HG02840 (cell line): ENCODE measurements around the gene FGF4.
"Not testable (repeated sequence)": the region's sequence is repeated elsewhere in the genome, so short reads cannot be mapped to it uniquely, and the experiment has no call there.

Experiments used
- ATAC-seq: cut with Tn5 transposase; IDR thresholded peaks from one replicate; pipeline ENCODE4 v1.9.1; 2021; ENCODE audit warnings: mild to moderate bottlenecking, moderate library complexity, moderate number of reproducible peaks; ENCODE audit not compliant: unreplicated experiment, low FRiP score

FGF4 gene

DNA sequence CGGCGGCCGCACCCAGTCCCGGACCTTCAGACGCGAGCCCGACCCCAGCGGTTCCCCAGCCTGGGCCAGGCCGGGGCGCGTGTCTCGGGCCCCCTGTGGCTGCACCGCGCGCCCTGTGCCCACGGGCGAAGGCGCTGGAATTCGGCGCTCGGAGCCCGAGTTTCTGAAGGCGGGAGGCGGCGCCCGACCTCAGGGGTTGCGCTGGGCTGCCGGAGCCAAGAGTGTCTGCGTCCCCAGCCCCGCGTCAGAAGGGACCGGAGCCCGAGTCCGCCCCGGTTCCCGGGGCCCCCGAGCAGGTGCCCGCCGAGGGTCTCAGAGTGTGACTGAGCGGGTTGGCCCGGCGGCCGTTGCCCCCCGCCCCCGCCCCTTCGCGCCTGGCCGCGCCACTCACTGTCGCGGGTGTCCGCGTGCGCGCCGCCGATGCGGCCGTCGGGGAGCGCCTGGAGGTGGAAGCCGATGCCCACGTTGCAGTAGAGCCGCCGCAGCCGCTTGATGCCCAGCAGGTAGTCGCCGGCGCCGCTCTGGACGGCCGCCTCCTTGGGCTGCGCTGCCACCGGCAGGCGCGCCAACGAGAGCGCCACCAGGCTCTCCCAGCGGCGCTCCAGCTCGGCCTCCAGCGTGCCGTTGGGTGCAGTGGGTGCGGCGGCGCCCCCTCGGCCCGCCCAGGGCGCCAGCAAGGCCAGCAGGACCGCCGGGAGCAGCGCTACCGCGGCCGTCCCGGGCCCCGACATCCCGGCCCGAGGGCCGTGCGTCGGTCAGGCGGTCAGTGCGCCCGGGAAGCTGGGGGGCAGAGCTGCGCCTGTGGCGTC, 583 bp downstream of the FGF4 start:
- no peak for ATAC-seq

DNA sequence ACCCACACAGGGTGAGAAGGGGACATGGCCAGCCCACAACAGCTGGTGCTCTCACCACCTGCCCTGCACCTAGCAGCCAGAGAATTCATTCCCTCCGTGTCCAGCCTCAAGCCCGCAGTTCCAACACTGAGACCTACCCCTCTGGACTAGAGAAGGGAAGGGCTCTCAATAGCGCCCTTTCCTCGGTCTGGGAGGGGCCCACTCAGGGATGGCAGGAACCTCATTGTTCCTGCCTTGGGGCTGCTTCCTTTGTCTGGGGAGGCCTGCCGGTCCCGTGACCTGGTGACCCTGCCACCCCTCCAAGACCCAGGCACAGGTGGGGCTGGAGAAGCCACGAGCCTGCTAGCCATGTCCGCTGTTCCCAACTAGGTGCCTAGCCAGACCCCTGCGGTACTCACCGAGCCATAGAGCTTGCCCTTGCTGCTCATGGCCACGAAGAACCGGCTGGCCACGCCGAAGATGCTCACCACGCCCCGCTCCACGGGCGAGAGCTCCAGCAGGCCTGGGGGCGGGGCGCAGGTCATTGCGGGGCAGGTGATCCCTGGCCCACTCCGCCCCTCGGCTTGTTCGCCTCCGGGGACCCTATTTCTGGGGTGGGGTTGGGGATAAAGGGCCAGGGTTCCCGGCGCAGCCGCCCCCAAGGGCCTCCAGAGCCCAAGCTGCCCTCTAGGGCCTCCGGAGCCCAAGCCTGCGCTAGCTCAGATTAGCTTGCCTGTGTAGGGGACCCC, 1.4 kb downstream of the FGF4 start:
- ATAC-seq, result no peak

DNA sequence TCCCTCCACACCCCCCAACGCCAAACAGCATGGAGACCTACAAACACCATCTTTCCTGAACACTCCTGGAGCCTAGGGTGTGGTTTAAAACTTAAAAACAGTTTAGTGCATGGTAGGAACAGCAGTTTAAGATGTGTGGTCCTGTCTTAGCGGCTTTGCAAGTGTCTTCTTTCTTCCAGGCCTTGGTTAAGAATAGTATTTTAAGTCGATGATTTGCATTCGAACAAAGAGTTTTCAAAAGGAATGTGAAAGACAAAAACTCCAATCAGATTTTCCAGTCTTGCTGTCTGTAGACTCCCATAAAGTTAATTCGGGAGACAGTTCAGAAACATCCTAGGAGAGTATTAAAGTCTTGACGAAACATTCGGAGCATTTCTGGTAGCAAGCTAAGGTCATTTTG, 3.7 kb downstream of the FGF4 start:
- no peak for ATAC-seq

DNA sequence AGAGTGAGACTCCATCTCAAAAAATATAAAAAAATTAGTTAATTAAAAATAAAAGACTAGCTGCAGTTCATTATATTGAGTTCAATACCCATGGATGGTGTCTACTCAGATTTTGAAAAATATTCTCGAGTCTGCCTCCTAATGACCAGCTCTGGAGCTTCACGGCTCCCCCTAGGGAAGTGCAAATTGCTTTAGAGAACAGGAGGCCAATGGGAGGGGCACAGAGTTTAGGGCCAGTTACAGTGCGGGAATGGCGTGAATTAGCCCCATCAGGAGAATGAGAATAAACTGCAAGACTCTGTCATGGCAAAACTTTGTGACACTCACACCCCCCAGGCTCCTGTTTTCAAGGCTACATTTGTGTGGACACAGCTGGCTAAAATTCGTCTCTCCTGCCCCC, 4.6 kb downstream of the FGF4 start:
- ATAC-seq, result no peak

DNA sequence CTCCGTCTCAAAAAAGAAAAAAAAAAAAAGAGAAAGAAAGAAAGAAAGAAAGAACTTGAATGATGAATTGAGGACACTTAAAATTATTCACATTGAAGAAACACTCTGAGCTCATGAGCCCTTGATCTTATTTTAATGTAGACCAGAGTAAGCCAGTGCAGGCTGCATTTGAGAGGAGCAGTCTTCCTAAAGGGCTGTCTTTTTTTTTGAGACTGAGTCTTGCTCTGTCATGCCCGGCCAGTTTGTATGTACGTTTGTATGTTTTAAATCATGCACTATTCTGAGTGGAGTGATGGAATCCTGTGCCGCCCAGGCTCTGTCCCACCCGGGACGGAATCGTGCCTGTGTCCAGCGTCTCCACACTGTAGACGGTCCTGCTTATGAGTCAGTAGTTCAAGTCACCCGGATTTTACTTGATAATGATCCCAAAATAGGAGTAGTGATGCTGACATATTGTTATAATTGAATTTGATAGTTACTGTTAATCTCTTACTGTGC, 9.6 kb downstream of the FGF4 start:
- no peak for ATAC-seq

DNA sequence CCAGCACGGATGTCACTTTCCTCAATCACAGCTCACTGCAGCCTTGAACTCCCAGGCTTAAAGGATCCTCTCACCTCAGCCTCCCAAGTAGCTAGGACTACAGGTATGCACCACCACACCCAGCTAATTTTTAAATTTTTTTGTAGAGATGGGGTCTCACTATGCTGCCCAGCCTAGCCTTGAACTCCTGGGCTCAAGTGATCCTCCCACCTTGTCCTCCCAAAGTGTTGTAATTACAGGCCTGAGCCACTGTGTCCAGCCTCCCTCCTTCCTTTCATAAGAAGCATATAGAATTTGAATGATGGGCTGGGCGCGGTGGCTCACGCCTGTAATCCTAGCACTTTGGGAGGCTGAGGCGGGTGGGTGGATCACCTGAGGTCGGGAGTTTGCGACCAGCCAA, 10.2 kb downstream of the FGF4 start:
- ATAC-seq, result not testable (repeated sequence)

DNA sequence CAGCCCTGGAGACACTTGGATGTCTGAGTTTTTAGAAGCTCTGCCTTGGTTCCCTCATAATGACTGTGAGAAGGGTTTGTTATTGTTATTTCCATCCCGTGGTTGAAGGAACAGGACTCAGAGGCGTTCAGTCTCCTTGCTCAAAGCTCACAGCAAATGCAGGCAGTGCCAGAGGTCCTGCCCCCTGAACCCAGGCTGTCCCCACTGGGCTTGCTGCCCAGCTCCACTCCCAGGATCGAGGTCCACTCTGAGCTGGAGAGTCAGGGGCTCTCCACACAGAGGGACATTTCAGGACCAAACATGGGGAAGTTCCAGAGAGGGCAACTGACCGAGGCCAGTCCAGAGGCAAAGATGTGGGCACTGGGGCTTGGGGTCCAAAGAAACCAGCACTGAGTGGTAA, 14.8 kb downstream of the FGF4 start:
- no peak for ATAC-seq

DNA sequence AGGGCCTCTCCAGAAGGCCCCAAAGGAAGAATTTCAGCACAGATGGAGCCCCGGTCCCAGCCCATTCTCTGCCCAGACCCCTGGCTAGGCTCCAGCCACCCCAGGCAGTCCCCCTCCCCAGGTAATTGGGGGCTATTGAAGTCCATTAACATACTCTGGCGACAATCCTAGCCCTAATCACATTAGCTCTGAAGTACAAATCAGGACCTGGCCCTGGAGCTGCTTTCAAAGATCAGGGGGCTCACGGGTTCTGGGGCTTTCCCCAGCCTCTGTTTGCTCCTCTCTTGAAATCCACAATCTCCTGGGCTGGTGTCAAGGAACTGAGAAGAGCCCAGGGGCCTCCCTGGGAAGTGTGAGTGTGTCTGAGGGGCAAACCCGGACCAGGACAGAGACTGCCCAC, 22.3 kb downstream of the FGF4 start:
- no peak for ATAC-seq

DNA sequence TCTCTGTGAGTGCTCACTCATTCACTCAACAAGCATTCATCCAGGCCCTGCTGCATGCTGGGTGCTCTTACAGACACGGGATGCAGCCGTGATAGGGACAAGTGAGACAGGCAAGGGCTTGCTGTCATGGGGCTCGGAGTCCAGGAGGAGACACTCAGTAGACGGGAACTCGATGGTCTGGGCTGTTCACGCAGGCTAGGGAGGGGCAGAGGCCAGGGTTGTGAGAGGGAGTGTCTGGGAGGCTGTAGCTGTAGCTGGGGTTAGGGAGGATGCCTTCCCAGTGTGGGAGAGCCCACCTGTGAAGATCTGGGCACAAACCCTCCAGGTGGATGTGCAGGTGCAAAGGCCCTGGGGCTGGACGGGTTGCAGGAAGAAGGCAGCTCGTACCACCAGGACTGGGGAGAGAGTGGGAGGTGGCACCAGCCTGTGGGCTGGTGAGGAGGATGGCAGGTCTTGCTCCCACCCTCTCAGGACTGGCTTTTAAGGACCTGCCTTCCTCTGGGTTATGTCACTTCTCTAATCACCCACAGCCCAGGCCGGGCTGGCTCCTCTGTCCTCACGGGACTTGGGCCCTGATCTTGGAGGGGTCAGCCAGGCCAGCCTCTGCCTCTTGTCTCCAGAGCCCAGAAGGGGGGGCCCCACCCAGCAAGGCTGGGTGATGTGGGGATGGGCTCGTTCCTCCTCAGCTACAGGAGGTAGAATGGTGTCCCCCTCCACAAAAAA, 24.1 kb downstream of the FGF4 start:
- no peak for ATAC-seq

DNA sequence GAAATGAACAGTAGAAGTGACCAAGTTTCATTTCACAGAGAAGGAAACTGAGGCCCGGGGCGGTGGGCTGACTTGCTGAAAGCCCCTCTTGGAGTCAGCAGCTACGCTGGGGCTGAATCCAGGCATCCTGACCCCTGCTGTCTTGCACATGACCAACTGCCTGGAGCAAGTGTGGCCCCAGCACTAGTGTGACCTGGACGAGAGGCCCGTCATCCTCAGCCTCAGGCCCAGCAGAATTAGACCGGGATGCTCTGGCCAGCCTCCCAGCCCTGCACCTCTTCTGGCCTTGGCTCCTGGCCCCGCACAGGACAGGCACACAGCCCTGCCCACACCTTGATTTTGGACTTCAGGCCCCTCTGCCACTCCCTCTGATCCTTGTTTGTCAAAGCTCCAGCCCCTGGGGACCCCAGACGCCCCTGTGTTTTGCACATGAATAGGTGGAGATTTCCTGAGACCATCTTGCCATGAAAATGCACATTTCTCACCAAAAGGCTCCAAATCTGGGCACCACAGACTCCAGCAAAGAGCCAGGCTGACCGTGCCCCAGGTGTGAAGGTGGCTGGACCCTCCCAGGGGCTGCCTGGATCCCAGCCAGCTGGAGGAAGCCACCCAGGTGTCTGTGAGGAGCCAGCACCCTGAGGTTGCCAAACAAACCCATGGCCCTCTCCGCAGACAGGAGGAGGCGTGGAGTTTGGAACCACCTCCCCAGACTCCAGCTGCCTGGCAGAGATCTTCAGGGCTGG, 24.9 kb downstream of the FGF4 start:
- no peak for ATAC-seq

DNA sequence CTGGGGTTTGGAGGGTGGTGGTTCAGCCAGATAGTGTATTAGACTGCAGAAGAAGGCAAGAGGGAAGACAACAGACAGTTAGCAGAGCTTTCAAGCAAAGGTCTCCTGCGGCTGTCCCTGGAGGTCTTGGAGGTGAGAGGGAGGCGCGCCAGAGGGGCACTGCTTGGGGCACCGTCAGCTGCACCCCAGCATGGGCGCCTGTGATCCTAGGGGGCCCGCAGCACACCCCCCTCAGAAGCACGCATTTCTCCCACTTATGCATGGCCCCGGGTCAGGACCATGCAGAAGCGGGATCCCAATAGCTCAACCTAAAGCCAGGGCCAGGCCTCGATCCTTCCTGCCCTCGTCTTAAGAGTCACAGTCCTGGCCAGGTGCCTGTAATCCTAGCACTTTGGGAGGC, 26.5 kb downstream of the FGF4 start:
- no peak for ATAC-seq

DNA sequence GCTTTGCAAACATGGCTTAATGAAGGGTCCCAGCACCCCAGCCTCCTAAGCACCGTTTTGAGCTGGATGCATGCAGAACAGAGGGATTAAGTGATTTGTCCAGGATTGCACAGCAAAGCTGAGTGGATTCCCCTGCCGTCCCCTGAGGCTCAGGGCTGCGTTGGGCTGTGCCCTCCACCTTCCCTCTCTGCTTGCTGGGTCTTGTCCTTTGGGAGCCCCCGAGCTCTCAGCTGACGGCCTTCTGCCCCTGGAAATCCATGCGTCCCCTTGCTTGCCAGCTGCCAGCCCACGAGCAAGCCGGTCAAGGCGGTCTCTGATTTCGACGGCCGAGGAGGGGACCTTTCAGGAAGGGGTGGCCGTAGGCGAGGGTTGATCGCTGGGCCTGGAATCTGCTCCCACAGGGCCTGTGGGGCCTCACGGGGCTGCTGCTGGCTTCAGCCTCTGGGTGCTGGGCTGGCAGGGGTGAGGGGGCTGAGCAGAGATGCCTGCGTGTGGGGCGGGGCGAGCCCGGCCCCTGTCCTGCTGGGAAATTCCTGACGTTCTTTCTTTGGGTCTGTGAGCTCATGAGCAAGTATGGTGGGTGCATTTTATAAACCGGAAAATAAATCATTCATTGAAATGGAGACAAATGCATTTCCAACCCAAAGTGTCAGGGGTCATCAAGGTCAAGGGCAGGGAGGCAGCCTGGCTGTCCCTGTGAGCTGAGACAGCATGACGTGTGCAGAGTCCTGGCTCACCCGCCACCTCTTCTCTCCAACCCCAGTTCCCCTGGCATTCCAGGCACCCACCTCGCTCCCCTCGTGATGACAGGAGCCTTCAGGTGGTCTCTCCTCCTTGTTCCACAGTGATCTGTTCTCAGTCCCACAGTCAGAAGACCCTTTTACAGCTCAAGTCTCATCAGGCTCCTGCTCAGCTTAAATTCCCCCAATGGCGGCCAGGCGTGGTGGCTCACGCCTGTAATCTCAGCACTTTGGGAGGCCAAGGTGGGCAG, 28.1 kb downstream of the FGF4 start:
- no peak for ATAC-seq

DNA sequence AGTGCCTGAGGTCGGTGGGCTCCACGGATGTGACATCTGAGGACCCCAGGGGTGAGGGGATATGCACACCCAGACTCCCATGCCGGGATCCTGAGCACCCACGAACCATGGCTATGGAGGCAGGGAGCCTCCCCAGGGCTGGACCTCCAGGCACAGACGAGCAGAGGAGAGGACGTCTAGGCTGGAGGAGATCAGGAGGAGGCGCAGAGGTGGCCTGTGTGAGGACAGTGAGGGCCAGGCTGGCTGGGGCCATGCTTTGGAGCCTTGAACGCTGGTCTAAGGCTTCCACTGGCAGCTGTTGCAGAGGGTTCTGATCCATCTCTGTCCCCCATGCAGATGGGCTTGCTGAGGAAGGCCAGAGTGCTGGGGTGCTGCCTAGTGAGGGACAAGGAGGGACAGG, 29.0 kb downstream of the FGF4 start:
- ATAC-seq, result no peak

DNA sequence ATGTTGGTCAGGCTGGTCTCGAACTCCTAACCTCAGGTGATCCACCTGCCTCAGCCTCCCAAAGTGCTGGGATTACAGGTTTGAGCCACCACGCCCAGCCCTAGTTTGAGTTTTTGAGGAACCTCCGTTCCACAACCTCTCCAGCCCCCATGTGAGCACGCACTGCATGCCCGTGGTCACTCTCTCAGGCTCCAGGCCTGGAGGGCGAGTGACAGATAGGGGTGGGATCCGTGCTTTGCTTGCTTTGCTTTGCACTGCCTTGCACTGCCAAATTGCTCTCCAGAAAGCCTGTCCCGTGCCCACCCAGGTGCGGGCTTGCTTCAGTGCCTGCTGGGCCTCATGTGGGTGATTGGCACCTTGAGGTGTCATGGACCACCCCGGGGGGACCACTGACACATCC, 29.9 kb downstream of the FGF4 start:
- ATAC-seq, result no peak

DNA sequence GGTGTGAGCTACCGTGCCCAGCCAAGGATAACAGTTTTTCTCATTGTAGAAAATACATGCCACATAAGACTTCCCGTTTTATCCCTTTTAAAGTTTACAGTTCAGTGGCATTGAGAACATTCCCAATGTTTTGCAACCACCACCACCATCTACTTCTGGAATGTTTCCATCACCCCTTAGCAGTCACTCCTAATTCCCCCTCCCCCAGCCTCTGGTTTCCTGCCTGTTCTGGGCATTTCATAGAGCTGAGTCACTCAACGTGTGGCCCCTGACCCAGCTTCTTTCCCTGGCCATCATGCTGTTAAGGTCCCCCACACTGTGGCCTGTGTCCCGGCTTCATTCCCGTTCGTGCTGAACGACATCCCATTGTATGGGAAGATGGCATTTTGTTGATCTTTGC, 30.7 kb downstream of the FGF4 start:
- ATAC-seq, result no peak

DNA sequence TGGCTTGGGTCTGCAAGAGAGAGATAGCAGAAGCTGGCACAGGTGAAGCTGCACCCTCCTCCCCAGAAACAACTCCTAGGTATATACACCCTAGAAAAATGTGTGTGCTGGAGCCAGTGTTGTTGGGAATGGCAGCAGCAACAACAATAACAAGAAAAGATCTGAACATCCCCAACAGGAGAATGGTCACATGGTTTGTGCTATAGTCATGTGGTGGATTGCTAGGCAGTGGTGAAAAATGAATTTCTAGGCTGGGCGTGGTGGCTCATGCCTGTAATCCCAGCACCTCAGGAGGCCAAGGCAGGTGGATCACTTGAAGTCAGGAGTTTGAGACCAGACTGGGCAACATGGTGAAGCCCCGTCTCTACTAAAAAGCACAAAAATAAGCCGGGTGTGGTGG, 40.3 kb downstream of the FGF4 start:
- ATAC-seq, result no peak

DNA sequence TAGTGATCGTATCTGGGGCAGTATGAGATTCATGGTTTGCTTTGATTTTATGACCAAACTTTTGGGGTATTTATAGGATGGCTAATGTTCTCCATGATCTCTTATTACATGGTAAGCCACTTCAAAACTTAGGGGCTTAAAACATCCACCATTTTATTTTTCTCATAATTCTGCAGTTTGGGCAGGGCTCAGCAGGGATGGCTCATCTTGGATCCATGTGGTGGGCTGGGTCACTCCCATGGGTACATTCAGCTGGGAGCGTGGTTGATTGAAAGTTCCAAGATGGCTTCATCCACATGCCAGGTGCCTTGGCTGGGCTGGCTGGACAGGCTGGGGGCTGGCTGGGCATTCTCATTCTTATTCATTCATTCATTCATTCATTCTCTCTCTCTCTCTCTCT, 40.8 kb downstream of the FGF4 start:
- no peak for ATAC-seq

DNA sequence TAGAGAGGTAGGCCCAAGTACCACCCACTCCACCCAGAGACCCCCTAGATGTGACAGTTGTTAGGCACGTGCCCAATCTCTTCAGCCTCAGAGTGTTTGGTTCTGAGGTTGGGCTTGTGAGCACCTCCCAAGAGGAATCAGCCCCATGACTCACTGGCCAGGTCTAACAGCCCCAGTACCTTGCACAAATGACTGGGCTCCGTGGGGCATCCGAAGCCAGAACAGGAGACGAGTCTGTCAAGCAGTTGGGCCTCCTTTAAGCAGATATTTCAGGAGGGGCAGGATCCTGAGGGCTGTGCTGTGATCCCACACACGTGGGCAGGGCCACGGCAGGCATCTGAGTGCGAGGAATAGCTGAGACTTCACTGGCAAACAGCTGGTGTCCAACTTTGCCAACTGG, 42.2 kb downstream of the FGF4 start:
- ATAC-seq, result no peak

DNA sequence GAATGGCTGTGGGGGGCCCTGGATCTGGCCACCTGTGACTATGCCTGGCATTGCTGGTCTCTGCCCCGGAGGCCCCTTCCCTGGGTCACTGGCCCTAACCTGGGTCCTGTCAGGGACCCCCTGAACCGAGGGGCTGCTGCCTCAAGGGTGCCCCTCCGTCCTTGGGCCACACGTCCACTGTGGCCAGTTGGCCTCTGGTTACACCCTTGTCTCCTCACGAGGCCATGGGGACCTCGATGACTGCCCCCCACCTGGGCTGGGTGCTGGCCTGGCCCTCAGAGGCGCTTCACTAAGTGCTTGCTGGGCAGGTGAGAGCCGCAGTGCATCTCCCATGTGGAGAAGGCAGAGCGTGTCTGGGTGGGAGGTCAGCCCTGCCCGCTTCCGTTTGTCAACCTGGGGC, 44.0 kb downstream of the FGF4 start:
- no peak for ATAC-seq
